ENCODE data around the gene FLOT1.
"Not testable (repeated sequence)": the region's sequence is repeated elsewhere in the genome, so short reads cannot be mapped to it uniquely, and the experiment has no call there.

The FLOT1 gene

GRCh38 chr6:30760549-30760948 lies 18.1 kb upstream of the FLOT1 start:
- DNase-seq (ENCODE audit: low spot score) = no peak
- H3K4me3 ChIP-seq = no peak overlapping the region
- no peak for TF ChIP-seq CTCF (IDR thresholded peaks at IDR 0.05)
- peak overlapping the region in 1 of 2 donors; percentile 68 for H3K27ac ChIP-seq

- H3K4me3 ChIP-seq = no peak overlapping the region
- no peak for DNase-seq (ENCODE audit: low spot score)
- peak overlapping the region; percentile 6 to 68 for H3K27ac ChIP-seq
- no peak for TF ChIP-seq CTCF (IDR thresholded peaks at IDR 0.05)
These were observed 17.2 kb upstream of the FLOT1 start for GRCh38 chr6:30759575-30760239.

- no peak for DNase-seq (ENCODE audit: low spot score)
- Histone ChIP-seq H3K27ac (peak overlapping the region in 1 of 2 donors; percentile 19), H3K4me3 (no peak overlapping the region)
- TF ChIP-seq CTCF (IDR thresholded peaks at IDR 0.05) = no peak
These were observed 14.9 kb upstream of the FLOT1 start for GRCh38 chr6:30757261-30757904.

- peak overlapping the region in 1 of 2 donors; percentile 55 for H3K27ac ChIP-seq
- not testable (repeated sequence) for DNase-seq (ENCODE audit: low spot score); H3K4me3 ChIP-seq
These were observed 14.0 kb upstream of the FLOT1 start for GRCh38 chr6:30756405-30757003.

- H3K27ac ChIP-seq = peak overlapping the region; percentile 51 to 55
- no peak for DNase-seq (ENCODE audit: low spot score)
- TF ChIP-seq CTCF (IDR thresholded peaks at IDR 0.05) = no peak
- no peak overlapping the region for H3K4me3 ChIP-seq
These were observed 12.1 kb upstream of the FLOT1 start for GRCh38 chr6:30754631-30755030.

GRCh38 chr6:30752157-30752927 lies 9.9 kb upstream of the FLOT1 start:
- peak overlapping the region; percentile 41 for H3K4me3 ChIP-seq
- peak overlapping the region; percentile 93 to 96 for H3K27ac ChIP-seq
- DNase-seq (ENCODE audit: low spot score) = peak; percentile 99
- TF ChIP-seq CTCF (IDR thresholded peaks at IDR 0.05) = no peak

- TF ChIP-seq CTCF (IDR thresholded peaks at IDR 0.05) = no peak
- DNase-seq (ENCODE audit: low spot score) = no peak
- Histone ChIP-seq H3K4me3 (no peak overlapping the region), H3K27ac (peak overlapping the region in 1 of 2 donors; percentile 6)
These were observed 7.8 kb upstream of the FLOT1 start for GRCh38 chr6:30750379-30750668.
